HepG2 (cell line): Measurements from ENCODE around the gene ZFPM1. TPM values are rescaled to one million over a fixed set of nuclear protein-coding genes. Genes with fewer than 3 reads are reported as not detected.

ENCODE experiments used
- AHR ChIP-seq: IDR thresholded peaks from 2 replicates; pipeline ENCODE4 v1.6.1; 2018; ENCODE audit warnings: missing genetic modification reagents, missing compliant biosample characterization
- ARNT ChIP-seq: fragments of 450-650 bp; IDR thresholded peaks from 2 replicates; pipeline ENCODE4 v1.6.1; 2017
- ATF2 ChIP-seq: sonication (generic); formaldehyde crosslinking; IDR thresholded peaks from 2 replicates; pipeline ENCODE4 v1.4.0; 2020; ENCODE audit warnings: missing genetic modification reagents
- BRCA1 ChIP-seq: sonication (generic); formaldehyde crosslinking; IDR thresholded peaks from 2 replicates; pipeline ENCODE4 v1.4.0; 2020; ENCODE audit warnings: missing genetic modification reagents
- DMTF1 ChIP-seq: sonication (generic); formaldehyde crosslinking; IDR thresholded peaks from 2 replicates; pipeline ENCODE4 v1.4.0; 2020; ENCODE audit warnings: mild to moderate bottlenecking, missing genetic modification reagents
- EEA1 ChIP-seq: sonication (generic); formaldehyde crosslinking; IDR thresholded peaks from 2 replicates; pipeline ENCODE4 v1.5.1; 2020; ENCODE audit warnings: mild to moderate bottlenecking, missing genetic modification reagents, borderline replicate concordance
- ERF ChIP-seq: IDR thresholded peaks from 2 replicates; pipeline ENCODE4 v1.6.1; 2018; ENCODE audit warnings: missing biosample characterization, missing genetic modification reagents
- JUND ChIP-seq: sonication (generic); formaldehyde crosslinking; IDR thresholded peaks from 2 replicates; pipeline ENCODE4 v1.8.0; 2022; ENCODE audit warnings: mild to moderate bottlenecking, missing genetic modification reagents
- MLLT10 ChIP-seq: sonication (generic); formaldehyde crosslinking; IDR thresholded peaks from 2 replicates; pipeline ENCODE4 v1.4.0; 2020; ENCODE audit warnings: missing genetic modification reagents
- NFRKB ChIP-seq: fragments of 450-650 bp; IDR thresholded peaks from 2 replicates; pipeline ENCODE4 v1.6.1; 2017
- PHF5A ChIP-seq: IDR thresholded peaks from one replicate; pipeline ENCODE4 v1.6.1; 2018; ENCODE audit warnings: low read depth, missing genetic modification reagents; ENCODE audit not compliant: unreplicated experiment
- REPIN1 ChIP-seq: sonication (generic); formaldehyde crosslinking; IDR thresholded peaks from 2 replicates; pipeline ENCODE4 v1.8.0; 2022; ENCODE audit warnings: missing genetic modification reagents, low read depth, mild to moderate bottlenecking, borderline replicate concordance
- SATB2 ChIP-seq: sonication (generic); formaldehyde crosslinking; IDR thresholded peaks from 2 replicates; pipeline ENCODE4 v1.5.0; 2020; ENCODE audit warnings: missing genetic modification reagents
- SUZ12 ChIP-seq: fragments of 150-350 bp; IDR thresholded peaks from 2 replicates; pipeline ENCODE4 v1.6.1; 2014; ENCODE audit warnings: low read depth, low read length
- ZBTB25 ChIP-seq: IDR thresholded peaks from 2 replicates; pipeline ENCODE4 v1.6.1; 2018; ENCODE audit warnings: missing genetic modification reagents
- ZBTB8A ChIP-seq: sonication (generic); formaldehyde crosslinking; IDR thresholded peaks from 2 replicates; pipeline ENCODE4 v1.4.0; 2020; ENCODE audit warnings: mild to moderate bottlenecking, low read depth, missing genetic modification reagents, borderline replicate concordance
- ZNF143 ChIP-seq: sonication (generic); formaldehyde crosslinking; IDR thresholded peaks from 2 replicates; pipeline ENCODE4 v1.4.0; 2020; ENCODE audit warnings: missing genetic modification reagents
- ZNF256 ChIP-seq: sonication (generic); formaldehyde crosslinking; conservative IDR thresholded peaks from 2 replicates; pipeline ENCODE4 v1.4.0; 2020; ENCODE audit warnings: missing genetic modification reagents
- ZNF788 ChIP-seq: sonication (generic); formaldehyde crosslinking; IDR thresholded peaks from 2 replicates; pipeline ENCODE4 v1.5.0; 2020; ENCODE audit warnings: mild to moderate bottlenecking, missing genetic modification reagents, borderline replicate concordance
- ZZZ3 ChIP-seq: sonication (generic); formaldehyde crosslinking; IDR thresholded peaks from 2 replicates; pipeline ENCODE4 v1.4.0; 2020; ENCODE audit warnings: missing genetic modification reagents, mild to moderate bottlenecking, borderline replicate concordance
- polyA plus RNA-seq, 8 experiments: library from polyadenylated mRNA; depleted of rRNA in 3 of 8; stranded (reverse) in 7 of 8; unstranded in 1 of 8; fragments of >200 nt; fragmentation: Illumina TruSeq in 4 of 8; extraction: Trizol in 4 of 8; gene quantifications; 2 replicates each; pipeline versions ENCODE4 v1.2.1 to v1.2.3, GENCODE V29; 2011 to 2016; ENCODE audit warnings: low read depth in 4 of 8, missing spikeins in 1 of 8, mixed read lengths in 1 of 8; ENCODE audit not compliant: insufficient read depth in 1 of 8
- total RNA-seq, 5 experiments: library from RNA; depleted of rRNA; stranded (reverse); fragments of >200 nt; fragmentation: Illumina TruSeq; extraction: Trizol; gene quantifications; 2 replicates each; pipeline ENCODE4 v1.2.3, GENCODE V29; 2016; ENCODE audit warnings: low read depth in 1 of 5
- TF ChIP-seq, protein P1 (sequence below): IDR thresholded peaks from 2 replicates; pipeline ENCODE4 v1.6.1; 2012; ENCODE audit warnings: inconsistent platforms
- TF ChIP-seq, protein P2 (sequence below): sonication (generic); formaldehyde crosslinking; IDR thresholded peaks from 2 replicates; pipeline ENCODE4 v1.5.1; 2020; ENCODE audit warnings: mild to moderate bottlenecking, missing genetic modification reagents, moderate library complexity

The ZFPM1 gene
- total and polyA plus RNA-seq, 2 of the 13 experiments (the other 11 are each of a cell fraction or from before 2014, with no cell fraction given) = 1.3 to 3.8 TPM

DNA sequence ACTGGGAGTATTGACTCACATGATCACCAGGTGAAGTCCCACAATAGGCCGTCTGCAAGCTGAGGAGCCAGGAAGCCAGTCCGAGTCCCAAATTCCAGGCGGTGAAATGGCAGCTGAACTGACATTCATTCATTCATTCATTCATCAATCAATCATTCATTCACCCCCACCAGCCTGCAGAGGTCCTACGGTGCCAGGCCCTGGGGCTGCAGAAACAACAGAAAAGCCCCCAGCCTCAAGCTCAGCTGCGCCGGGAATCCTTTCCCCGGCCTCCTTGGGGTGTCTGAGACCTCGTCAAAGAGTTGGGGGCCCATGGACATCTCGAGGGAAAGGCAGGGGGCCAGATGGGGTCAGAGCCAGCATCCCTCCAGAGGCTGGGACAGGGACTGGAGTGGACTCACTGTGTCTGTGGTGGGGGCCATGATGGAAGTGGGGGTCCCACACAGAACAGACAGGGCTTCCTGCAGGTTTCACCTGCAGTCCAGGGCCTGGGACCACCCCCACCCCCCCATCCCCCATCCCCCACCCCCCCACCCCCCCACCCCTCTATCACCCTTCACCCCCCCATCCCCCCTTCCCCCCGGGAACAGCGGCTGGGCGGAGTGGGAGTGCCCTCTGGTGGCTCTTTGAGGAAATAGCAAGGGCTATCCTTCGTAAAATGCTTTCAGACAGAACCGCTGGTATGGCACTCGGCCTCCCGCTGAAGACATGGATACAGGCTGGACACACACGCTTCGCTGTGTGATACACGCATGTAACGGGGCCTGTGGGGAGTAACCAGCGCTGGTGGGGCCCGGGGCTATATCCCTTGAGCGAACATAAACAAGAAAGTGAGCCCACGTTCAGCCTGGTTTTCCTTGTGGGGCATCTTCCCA lies 108.6 kb downstream of the ZFPM1 start (continued):
- no peak for TF ChIP-seq ATF2 (CRISPR knock-in tag)
- TF ChIP-seq ZNF143 (CRISPR knock-in tag) = no peak
- no peak for TF ChIP-seq SATB2 (CRISPR knock-in tag)
- no peak for TF ChIP-seq EEA1 (CRISPR knock-in tag)
- TF ChIP-seq ERF (CRISPR knock-in tag) = peak; percentile 55; the same call in 1 of the 2 replicates
- no peak for TF ChIP-seq PHF5A (CRISPR knock-in tag)
- no peak for TF ChIP-seq ZZZ3 (CRISPR knock-in tag)
- no peak for TF ChIP-seq NFRKB
- no peak for TF ChIP-seq BRCA1
- TF ChIP-seq JUND (CRISPR knock-in tag) = no peak
- TF ChIP-seq REPIN1 (CRISPR knock-in tag) = no peak
- no peak for TF ChIP-seq DMTF1 (CRISPR knock-in tag)
- no peak for TF ChIP-seq ZBTB8A (CRISPR knock-in tag)
- TF ChIP-seq ZNF256 = no peak
- no peak for TF ChIP-seq ARNT
- 0 out of 2 replicates have a peak, but pooled peaks have one; percentile 27 for TF ChIP-seq ZBTB25 (CRISPR knock-in tag)
- TF ChIP-seq ZNF788 (CRISPR knock-in tag) = no peak
- TF ChIP-seq, protein P1, sequence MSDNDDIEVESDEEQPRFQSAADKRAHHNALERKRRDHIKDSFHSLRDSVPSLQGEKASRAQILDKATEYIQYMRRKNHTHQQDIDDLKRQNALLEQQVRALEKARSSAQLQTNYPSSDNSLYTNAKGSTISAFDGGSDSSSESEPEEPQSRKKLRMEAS = no peak
- no peak for TF ChIP-seq MLLT10 (CRISPR knock-in tag)
- no peak for TF ChIP-seq AHR
- TF ChIP-seq, protein P2, sequence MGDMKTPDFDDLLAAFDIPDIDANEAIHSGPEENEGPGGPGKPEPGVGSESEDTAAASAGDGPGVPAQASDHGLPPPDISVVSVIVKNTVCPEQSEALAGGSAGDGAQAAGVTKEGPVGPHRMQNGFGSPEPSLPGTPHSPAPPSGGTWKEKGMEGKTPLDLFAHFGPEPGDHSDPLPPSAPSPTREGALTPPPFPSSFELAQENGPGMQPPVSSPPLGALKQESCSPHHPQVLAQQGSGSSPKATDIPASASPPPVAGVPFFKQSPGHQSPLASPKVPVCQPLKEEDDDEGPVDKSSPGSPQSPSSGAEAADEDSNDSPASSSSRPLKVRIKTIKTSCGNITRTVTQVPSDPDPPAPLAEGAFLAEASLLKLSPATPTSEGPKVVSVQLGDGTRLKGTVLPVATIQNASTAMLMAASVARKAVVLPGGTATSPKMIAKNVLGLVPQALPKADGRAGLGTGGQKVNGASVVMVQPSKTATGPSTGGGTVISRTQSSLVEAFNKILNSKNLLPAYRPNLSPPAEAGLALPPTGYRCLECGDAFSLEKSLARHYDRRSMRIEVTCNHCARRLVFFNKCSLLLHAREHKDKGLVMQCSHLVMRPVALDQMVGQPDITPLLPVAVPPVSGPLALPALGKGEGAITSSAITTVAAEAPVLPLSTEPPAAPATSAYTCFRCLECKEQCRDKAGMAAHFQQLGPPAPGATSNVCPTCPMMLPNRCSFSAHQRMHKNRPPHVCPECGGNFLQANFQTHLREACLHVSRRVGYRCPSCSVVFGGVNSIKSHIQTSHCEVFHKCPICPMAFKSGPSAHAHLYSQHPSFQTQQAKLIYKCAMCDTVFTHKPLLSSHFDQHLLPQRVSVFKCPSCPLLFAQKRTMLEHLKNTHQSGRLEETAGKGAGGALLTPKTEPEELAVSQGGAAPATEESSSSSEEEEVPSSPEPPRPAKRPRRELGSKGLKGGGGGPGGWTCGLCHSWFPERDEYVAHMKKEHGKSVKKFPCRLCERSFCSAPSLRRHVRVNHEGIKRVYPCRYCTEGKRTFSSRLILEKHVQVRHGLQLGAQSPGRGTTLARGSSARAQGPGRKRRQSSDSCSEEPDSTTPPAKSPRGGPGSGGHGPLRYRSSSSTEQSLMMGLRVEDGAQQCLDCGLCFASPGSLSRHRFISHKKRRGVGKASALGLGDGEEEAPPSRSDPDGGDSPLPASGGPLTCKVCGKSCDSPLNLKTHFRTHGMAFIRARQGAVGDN (CRISPR knock-in tag) = peak; percentile 13; the same call in 1 of the 2 replicates
- no peak for TF ChIP-seq SUZ12
